22Rv1 (cell line): ENCODE measurements around the gene INPP5J.

Experiments used
- ZFX ChIP-seq: fragments of 450-650 bp; IDR thresholded peaks from 2 replicates; pipeline ENCODE4 v1.6.1; 2017; ENCODE audit warnings: antibody characterized with exemption, borderline replicate concordance
- TF ChIP-seq, protein P1 (sequence below): fragments of 450-650 bp; IDR thresholded peaks from 2 replicates; pipeline ENCODE4 v1.5.1; 2017; ENCODE audit warnings: mild to moderate bottlenecking

DNA sequence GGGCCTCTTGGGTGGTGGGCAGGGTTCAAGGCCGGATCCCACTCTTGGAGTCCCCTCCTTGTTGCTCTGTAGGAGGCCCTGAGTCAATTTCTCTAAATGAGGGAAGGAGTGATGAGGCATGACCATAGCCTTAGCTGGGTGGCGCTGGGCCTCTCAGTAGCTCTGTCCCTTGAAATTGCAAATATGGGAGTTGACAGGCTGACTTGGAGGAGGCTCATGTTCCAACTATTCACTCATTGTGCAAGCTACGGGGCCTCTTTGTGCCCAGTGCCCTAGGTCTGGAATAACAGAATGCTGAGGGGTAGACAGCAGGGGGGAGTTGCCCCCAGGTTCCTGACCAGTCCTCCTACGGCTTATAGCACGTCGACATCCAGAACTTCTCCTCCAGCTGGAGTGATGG, 23.4 kb upstream of the INPP5J start:
- no peak for TF ChIP-seq ZFX
- TF ChIP-seq, protein P1, sequence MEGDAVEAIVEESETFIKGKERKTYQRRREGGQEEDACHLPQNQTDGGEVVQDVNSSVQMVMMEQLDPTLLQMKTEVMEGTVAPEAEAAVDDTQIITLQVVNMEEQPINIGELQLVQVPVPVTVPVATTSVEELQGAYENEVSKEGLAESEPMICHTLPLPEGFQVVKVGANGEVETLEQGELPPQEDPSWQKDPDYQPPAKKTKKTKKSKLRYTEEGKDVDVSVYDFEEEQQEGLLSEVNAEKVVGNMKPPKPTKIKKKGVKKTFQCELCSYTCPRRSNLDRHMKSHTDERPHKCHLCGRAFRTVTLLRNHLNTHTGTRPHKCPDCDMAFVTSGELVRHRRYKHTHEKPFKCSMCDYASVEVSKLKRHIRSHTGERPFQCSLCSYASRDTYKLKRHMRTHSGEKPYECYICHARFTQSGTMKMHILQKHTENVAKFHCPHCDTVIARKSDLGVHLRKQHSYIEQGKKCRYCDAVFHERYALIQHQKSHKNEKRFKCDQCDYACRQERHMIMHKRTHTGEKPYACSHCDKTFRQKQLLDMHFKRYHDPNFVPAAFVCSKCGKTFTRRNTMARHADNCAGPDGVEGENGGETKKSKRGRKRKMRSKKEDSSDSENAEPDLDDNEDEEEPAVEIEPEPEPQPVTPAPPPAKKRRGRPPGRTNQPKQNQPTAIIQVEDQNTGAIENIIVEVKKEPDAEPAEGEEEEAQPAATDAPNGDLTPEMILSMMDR: no peak
